Stimulated activated CD4-positive, alpha-beta T cell treated with anti-CD3 and anti-CD28 coated beads, Interleukin-2, amount 100 ng/mL, for 4 hours (primary cell): Measurements from ENCODE around the gene USP40.

Experiments
- DNase-seq: peaks from one replicate; pipeline ENCODE4 v3.0.0-alpha.2; 2020; ENCODE audit warnings: low read depth

Gene USP40

DNA sequence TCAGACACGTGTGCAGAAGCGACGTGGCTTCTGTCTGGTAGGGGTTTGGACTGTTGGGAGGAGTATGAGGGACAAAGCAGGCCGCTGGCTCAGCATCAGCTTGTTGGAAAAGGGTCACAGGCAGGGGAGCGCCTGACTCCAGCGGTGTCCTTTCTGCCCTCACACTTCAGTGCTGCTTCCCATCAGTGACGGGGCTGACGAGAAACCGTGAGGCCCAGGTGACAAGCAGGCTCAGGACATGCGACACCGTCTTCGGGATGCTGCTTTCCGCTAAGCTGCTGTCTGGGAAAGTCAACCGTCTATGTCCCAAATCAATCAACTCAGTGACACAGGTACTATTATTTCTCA lies 90.5 kb downstream of the USP40 start:
- no peak for DNase-seq

DNA sequence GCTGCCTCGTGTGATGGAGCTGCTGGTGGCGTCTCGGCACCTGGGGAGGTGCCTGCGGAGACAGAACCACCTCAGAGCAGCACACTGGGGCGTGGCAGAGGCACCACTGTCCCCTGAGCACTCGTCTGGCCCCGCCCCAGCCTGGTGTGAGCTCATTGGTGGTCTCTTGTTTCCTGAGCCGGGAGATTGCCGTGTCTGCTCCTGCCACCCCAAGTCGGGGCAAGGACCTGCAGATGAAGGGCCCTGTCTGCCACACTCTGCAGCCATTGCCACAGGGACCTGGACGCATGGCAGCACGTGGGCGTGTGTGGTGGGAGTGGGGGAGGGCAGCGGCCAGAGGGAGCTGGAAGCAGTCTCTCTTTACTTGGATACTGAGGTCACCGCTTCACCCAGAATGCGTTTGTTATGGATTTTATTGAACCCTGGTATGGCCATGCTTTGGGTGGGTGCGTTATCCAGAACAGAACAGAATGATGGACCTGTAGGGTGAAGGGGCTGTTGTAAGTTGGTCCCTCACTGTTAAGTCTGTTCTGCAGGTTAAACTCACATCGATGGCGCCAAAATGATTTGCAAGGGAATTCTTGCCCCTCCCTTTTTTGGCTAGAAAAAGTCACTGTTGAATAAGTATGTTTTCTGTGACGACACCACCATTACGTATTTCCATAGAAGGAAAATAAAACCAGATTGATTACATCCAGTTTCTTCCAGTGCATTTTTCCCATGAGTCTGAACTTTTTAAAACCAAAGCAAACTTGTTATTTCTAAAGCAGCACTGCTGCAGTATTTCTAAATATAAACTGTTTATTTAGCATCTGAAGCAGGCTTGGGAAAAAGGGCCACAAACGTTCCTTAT lies 92.0 kb downstream of the USP40 start:
- DNase-seq = no peak

DNA sequence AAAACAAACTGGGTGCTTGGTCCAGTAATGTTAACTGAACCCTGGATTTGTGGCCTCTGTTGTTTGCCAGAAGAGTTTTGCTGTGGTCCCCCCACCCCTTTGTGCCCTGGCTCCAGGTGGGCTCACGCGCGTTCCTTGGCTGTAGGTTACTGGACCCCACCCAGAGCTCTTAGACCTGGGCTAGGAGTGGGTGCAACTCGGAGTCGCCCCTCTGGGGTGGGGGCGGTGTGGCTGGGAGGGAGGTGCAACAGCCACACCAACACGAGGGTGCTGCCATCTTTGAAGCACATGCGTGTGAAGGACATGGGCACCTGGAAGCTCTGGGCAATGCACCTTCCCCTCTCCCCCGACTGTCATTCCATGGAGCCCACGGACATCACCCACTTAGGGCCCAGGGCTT lies 92.7 kb downstream of the USP40 start:
- no peak for DNase-seq

DNA sequence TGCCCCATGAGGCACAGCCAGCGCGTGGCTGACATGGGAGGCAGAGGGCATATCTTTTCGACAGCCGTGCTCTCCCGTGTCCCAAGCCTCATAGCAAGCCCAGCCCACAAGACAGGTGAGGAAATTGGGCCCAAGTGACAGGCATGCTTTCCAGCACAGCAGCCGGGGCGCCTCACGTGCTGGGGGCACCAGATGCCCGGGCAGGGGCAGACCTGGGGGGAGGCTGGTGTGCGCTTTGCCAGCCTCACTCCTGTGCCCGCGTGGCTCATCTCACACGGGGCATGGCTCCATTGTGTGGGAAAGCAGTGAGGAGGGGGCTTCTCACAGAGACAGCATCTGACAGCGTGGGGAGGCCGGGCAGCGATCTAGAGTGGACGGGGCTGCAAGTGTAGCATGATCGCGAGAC lies 93.2 kb downstream of the USP40 start:
- DNase-seq = no peak

DNA sequence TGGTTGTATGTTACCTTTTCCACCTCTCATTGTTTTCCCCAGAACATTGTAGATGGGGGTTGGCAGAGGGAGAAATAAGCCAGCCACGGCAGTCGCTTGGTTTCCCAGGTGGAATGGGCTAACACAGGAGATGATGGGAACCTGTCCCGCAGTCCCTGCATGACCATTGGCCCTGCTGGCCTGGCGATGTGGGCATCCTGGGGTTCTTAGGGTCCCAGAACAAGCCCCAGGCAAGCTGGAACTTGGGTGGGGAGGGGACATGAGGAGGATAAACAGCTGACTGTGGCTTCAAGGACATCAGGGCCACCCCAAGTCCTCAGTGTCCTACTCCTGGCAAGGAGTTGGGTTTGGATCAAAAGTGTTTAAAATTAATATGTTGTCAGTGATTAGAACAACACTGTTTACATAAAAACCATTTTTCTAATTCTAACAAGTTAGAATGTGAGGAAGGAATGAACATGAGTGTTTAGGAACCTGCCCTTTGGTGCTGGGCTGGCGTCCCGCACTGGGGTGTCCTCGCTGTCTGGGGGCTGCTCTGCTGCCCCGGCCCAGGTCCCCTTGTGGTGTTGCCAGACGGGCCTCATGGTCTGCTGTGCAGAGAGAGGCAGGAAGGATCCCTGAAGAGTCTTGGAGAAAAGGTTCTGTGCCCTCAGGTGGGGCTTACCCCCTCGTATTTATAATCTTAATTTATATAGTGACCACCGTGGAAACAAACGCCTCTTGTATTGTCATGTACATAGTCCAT lies 95.1 kb downstream of the USP40 start:
- no peak for DNase-seq

DNA sequence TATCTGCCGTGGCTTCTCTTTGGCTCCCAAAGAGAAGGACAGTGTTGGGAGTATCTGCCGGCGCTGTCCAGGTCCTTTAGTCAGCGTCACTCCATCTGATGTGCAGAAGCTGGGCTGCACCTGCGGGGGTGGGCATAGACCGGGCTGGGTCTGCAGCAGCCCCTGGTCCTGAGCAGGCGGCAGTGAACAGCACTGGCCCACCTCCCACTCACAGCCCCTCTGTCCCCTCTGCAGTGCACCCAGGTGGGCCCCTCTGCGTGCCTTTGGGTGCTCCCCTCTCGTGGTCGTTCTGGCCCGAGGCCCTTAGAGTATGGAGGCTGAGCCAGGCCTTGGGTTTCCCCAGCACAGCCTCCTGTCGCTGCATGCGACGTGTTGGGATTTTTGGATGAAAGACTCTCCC lies 95.7 kb downstream of the USP40 start:
- no peak for DNase-seq

DNA sequence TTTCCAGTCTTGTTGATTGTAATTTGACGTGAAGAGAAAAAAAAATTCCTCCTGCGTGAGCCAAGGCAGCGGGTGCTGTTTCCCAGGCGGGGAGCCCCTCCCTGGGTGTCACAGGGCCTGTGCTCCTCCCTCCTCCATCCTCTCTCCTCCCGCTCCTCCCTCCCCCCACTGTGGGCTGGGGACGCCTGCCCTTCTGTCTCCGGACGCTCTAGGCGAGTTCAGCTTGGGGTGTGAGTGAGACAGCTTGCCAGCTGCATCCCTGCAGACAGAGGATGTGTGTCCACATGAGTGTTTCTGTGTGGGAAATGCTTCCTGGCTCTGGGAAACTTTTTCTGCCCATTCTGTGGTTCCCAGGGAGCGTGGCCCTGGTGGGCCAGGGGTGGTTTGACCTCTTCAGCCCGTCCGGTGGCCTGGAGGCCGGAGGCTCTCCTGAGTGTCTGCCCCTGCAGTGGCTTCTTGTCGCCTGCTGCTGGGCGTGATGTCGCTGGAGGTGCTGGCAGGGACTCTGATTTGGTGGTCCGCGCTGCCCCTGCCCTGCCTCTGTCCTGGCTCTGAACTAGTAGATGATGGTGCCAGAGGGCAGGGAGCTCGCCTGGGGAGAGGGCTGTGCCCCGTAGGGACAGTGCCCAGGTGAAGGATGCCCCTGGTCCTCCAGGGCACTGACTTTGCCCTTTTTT lies 96.4 kb downstream of the USP40 start:
- DNase-seq = no peak

DNA sequence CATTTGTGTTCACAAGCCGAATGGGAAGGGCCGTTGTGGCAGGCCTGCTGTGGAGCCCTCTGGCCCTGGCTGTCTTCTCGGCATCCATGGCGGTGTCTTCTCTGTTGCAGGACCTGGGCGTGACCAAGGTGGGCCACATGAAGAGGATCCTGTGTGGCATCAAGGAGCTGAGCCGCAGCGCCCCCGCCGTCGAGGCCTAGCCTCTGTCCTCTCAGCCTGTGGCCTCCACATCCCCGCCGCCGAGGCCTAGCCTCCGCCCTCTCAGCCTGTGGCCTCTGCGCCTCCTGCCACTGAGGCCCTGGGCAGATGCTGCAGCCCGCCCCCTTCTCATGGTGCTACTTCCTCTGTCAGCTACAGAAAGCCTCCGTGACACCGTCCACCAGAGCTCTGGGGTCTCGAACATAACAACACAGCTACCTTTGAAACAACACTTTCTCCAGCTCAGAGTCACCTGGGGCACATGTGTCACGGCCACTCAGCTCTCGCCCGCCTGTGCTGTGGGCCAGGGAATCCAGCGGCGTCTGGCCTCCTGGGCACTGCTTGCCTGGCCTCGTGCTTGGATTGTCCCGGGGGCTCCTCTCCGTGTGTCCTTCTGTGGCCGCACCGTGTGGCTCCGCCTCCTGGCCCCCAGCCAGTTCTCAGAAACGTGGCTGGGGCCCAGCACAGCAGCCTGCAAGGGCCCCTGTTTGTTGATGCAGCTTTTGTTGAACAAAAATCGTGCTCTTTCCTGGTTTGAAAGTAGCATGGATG lies 97.1 kb downstream of the USP40 start:
- DNase-seq = no peak

DNA sequence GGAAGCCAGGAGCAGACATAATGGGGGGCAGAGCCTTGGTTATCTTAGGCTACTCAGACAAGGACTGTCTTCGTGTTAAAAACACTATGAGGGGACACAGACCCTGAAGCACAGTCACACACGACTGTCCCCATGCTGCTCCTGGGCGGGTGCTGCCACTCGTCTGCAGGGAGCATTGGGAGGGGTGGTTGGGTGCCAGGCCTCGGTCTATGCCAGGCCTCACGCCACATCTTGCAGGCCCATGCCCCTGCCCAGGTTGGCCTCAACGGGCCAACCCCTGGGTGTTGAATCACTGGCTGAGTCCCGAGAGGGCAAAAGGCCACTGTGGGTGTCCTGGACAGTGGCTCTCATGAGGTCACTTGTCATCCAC lies 97.9 kb downstream of the USP40 start:
- DNase-seq = no peak

DNA sequence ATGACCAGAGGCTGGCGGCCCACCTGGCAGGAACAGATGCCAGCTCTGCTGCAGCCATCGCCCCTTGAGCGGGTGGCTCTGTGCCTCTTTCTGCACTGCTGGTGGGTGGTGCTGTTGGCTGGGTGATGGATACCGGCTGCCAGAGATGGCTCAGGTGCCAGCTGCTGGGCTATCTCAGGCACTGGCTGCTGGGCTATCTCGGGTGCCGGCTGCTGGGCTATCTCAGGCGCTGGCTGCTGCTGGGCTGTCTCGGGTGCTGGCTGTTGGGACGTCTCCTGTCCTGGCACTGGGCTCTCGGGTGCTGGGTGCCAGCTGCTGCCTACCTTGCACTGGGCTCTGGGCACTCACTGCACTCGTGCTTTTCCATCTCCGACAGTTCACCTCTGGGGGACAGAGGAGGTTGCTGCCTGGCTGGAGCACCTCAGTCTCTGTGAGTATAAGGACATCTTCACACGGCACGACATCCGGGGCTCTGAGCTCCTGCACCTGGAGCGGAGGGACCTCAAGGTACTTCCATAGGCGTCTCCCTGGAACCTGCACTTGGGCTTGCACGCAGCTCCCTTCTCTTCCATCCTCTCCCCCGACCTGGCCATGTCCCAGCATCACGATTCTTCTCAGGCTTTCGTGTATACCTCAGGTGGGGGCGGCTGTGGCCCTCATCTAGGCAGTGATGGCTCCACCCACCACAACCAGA lies 98.4 kb downstream of the USP40 start:
- no peak for DNase-seq

DNA sequence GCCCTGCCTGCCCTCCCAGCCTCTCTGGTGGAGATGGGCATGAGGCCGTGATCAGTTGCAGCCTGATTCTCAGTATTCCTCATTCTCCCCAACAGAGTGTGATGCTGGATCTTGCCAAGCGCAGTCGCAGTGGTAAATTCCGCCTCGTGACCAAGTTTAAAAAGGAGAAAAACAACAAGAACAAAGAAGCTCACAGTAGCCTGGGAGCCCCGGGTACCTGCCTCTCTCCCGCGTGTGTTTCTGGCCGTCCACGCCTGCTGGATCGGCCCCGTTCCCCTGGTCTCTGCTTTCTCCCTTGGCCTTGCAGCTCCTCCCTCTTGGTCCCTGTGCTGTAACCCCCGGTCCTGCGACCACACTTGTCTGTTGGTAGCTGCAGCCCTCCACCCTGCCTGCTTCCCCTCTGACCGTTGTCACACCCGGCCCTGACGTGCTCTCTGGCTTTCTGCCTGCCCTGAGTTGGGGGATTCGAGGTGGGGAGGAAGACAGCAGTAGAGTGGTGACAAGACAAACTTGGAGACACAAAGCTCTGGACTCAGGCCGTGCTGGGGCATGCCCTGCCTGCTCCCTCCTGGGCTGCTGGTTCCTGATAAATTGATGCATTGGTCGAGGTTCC lies 99.5 kb downstream of the USP40 start:
- no peak for DNase-seq

DNA sequence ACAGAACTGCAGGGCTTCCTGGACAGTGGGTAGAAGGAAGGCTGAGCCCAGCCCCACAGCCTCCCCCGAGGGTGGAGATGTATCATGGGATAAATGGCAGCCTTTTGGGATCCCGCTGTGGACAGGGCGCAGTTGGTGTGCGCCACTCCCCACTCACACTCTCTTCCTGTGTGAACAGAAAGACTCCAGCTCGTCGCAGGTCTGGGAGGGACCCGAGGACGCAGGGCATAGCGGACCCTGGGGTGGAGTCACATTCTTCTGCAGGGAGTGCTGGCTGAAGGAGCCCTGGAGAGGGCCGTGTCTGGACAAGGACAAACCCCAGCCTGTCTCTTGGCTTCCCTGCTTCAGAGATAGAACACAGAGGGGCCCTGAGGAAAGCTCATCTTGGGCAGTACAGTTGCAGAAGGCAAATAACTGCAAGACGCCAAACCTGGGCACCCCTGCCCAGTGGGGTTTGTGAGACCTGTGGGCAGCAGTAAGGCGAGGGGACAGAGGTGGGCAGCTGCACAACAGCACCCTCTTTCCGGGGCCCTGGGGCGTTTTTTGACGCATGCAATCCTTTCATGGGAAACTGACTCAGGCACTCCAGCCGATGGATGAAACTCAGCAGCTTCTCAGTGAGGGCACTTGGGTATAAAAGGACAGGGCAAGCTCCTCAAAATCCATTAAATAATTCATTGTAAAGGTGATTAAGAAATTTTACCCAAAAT lies 101.9 kb downstream of the USP40 start:
- no peak for DNase-seq

DNA sequence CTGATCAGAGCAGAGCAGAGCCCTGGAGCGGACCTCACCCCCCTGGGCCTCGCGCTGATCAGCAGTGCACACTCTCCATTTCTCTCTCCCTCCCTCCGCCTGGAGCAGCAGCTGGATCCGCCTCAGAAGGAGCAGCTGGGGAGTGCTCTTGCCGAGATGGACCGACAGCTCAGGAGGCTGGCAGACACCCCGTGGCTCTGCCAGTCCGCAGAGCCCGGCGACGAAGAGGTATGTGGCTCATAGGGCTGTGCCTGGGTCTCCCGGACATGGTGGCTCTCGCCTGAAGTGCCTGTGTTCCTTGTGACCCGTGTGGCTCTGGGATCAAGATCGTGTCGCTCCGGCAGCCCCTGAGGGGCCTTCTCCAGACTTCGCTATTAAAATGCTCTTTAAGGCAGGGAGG lies 102.5 kb downstream of the USP40 start:
- DNase-seq = no peak

DNA sequence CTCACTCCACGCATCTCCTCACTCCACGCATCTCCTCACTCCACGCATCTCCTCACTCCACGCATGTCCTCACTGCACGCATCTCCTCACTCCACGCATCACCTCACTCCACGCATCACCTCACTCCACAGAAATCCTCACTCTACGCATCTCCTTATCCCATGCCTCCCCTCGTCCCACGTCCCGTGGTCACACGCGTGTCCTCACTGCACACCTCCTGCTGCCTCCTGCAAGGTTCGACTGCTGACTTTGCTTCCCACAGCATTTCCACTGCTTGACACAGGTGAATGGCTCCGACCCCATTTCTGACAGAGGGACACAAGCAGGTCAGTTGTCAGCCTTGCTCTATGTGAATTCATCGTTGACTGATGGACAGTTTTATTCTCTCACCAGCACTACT lies 103.0 kb downstream of the USP40 start:
- DNase-seq = no peak

DNA sequence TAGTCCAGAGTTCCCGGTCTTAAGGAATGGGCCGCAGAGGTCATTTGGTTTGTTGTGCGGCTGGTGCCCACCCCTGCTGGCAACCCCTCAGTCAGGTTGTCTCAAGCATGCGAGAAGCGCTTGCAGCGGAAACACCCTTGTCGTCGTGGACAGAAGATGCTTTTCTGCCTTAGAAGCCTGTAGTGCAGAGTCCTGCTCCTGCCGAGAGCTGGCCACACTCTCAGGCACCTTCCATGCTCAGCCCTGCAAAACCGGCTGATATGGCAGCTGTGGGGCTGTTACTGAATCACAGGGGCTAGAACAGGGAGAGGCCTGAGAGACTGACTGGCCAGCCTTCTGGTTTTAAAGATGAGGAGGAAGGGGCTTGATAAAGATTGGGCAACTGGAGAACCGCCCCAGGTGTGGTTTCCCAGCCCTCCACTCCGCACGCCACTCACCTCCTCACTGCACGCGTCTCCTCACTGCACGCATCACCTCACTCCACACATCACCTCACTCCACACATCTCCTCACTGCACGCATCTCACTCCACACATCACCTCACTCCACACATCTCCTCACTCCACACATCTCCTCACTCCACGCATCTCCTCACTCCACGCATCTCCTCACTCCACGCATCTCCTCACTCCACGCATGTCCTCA lies 103.6 kb downstream of the USP40 start:
- no peak for DNase-seq

DNA sequence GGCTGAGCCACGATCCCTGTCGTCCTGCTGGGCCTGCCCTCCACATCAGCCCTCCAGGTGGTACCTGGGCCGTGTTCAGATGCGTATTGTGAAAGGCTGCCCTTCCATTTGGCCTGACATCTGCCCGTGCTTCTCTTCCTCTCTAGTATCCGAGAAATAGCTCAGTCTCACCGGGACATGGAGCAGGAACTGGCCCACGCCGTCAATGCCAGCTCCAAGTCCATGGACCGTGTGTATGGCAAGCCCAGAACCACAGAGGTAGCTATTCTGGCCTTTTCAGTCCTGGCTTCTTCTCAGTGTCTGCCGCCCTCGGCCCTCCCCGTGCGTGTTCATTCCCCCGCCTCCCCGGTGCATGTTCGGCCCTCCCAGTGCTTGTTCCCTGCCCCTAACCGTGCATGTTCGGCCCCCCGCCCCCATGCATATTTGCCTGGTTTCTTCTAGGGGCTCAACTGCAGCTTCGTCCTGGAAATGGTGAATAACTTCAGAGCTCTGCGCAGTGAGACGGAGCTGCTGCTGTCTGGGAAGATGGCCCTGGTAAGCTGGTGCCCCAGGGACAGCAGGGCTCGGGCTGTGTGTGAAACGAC lies 104.3 kb downstream of the USP40 start:
- no peak for DNase-seq

DNA sequence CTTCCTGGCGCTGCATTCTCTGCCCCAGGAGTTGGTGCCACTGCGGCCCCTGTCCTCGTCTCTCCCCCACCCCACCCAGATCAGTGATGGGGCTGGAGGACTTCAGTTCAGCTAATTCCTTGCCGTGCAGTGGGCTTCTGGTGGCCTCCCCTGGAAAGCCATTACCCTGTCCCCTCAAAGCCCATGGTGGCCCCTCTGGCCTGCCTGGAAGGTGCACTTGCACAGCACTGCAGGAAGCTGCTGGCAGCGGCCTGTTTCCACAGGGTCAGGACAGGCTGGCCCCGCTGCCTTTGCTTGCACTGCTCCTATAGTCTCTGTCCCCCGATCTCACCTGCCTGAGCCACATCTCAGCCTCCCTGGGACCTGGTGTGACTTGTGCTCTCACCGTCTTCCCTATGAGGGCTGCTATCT lies 105.1 kb downstream of the USP40 start:
- DNase-seq = no peak

DNA sequence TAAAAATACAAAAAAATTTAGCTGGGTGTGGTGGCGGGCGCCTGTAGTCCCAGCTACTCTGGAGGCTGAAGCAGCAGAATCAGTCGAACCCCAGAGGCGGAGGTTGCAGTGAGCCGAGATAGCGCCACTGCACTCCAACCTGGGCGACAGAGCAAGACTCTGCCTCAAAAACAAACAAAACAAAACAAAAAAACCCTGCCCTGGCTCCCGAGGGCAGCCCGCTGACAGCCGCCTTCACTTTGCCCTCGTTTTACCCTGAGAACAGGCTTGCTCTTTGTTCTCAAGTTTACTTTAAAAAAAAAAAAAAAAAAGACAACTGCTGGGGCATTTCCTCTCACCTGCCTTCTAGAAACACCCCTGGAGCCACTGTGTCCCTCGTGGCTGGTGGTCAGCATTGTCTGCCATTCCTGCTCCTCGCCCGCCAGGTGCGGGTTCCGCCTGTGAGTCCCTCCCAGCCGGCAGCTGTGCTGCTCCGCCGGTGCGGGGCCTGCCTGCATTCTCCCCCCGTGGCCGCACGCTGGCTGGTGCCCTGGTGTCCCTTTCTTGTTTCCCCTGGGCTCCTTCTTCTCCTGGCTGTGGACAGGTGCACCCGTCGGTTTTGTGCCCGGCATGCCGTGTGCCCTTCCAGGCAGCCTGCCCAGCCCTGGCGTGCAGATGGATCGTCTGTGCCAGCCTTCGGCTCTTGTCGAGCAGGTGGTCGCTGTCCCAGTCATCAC lies 105.7 kb downstream of the USP40 start:
- DNase-seq = no peak

DNA sequence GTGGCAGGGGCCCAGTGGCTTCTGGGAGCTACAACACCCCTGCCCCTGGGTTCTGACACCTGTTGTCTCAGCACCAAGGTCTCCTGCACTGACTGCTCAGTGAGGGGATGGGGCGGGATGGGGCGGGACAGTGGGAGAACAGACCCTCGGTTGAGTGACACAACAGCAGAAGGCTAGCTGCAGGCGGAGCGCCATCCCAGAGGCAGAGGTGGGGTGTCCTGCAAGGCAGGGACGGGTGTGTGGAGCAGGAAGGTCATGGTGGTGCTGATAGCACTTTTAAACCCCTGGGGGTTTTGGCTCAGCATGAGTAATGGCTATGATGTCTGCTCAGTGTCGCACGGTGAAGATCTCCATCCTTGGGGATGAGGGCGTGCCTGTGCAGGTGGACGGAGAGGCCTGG lies 107.2 kb downstream of the USP40 start:
- DNase-seq = no peak
